Stimulated activated naive CD8-positive, alpha-beta T cell treated with anti-CD3 and anti-CD28 coated beads, Interleukin-15, amount 100 ng/mL, for 72 hours (primary cell): ENCODE results near the gene CAPN14.
A peak's percentile ranks its signal among the peaks of the same experiment; 100 is the strongest.

Source experiments
- ATAC-seq: fragments of 150-1000 bp; cut with Tn5 transposase; 2 replicates; pipeline ENCODE4 v1.10.0; 2021; ENCODE audit warnings: mild to moderate bottlenecking, moderate library complexity
- DNase-seq, 2 donors: peaks; one replicate each; pipeline ENCODE4 v3.0.0; 2021 to 2022
- H3K27ac Mint-ChIP-seq, 2 donors: one replicate each; pipeline ENCODE4 v1.8.0; 2022; ENCODE audit warnings: mild to moderate bottlenecking in 2 of 2, mixed read lengths in 2 of 2, moderate library complexity in 2 of 2
- H3K27me3 Mint-ChIP-seq: one replicate; pipeline ENCODE4 v1.8.0; 2022; ENCODE audit warnings: mixed read lengths
- H3K4me1 Mint-ChIP-seq: one replicate; pipeline ENCODE4 v1.8.0; 2022; ENCODE audit warnings: mild to moderate bottlenecking, mixed read lengths
- H3K4me3 Mint-ChIP-seq, 2 donors: one replicate each; pipeline ENCODE4 v1.8.0; 2022; ENCODE audit warnings: mild to moderate bottlenecking in 2 of 2, mixed read lengths in 2 of 2, moderate library complexity in 1 of 2
- H3K9me3 Mint-ChIP-seq, 2 donors: one replicate each; pipeline ENCODE4 v1.8.0; 2022; ENCODE audit warnings: mixed read lengths in 2 of 2

Gene CAPN14, protein sequence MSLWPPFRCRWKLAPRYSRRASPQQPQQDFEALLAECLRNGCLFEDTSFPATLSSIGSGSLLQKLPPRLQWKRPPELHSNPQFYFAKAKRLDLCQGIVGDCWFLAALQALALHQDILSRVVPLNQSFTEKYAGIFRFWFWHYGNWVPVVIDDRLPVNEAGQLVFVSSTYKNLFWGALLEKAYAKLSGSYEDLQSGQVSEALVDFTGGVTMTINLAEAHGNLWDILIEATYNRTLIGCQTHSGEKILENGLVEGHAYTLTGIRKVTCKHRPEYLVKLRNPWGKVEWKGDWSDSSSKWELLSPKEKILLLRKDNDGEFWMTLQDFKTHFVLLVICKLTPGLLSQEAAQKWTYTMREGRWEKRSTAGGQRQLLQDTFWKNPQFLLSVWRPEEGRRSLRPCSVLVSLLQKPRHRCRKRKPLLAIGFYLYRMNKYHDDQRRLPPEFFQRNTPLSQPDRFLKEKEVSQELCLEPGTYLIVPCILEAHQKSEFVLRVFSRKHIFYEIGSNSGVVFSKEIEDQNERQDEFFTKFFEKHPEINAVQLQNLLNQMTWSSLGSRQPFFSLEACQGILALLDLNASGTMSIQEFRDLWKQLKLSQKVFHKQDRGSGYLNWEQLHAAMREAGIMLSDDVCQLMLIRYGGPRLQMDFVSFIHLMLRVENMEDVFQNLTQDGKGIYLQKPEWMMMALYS

DNA sequence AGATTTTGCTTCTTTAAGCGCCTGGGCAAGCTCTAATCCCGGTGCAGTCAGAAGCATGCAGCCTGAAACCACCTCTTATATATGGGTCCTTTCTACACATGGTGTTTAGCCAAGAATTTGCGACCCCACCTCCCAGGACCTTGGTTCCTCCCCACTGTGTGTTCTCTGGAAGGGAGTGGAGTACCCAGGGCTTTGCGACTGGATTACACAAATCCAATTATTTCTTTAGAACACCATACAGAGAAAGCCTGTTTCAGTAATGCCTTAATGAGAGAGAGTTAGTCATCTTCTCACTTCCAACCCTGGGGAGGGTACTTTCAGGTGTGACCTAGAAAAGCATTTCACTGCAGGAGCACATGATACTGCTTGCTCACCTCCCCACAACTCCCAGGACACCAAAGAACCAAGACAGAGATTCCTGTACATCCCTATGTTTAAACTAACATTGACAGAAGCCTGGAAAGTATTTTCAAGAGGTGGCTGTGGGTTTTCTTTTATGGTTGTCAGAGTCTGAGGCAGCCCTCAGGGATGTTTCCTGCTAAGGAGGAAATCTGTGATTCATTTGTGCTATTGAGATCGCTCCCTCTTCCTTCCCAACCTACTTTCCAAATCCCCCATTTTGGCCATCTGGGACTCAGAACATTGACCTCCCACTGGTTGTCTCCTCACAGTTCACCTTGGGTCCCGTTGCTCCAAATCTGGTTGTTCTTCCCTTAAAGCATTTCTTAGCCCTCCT, at the start of gene CAPN14:
Gene CAPN14, minus strand, starts transcription at position 51 of the 736 bp plus-strand sequence. CDS start 12,068 bp downstream, outside the sequence.
- no peaks in the 10 kb centered on the region for H3K9me3 Mint-ChIP-seq
- peaks cover 17% of the 10 kb centered on the region for H3K27me3 Mint-ChIP-seq
- ATAC-seq (peak; percentile 63), DNase-seq (no peak)
- H3K4me3 Mint-ChIP-seq, result no peak within 1 kb of the TSS
- H3K4me1 Mint-ChIP-seq, result peaks cover 36% of the 10 kb centered on the region
- peak within 1 kb of the TSS; percentile 3 to 92 for H3K27ac Mint-ChIP-seq

DNA sequence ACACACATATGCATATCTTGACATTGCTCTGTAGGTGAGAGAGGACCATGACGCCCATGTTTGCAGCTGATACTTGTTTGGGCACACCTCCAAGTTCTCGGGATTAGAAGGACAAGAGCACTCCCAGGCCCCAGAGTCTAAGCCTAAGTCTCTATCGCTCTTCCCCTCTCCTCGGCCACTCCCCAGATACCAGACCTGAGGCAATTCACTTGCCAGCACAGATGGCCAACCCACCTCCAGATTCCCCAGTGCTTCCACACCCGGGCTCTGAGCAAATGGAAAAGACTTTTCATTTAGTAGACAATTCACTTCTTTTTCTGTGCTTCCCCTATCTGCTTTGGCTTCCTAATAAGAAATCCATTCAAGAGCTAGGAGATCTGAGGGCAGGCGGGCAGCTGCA, 49.5 kb upstream of the CAPN14 start:
- Mint-ChIP-seq H3K4me1 (no peaks in the 10 kb centered on the region), H3K27me3 (no peaks in the 10 kb centered on the region), H3K4me3 (no peak overlapping the region), H3K27ac (no peak overlapping the region), H3K9me3 (no peaks in the 10 kb centered on the region)
- ATAC-seq (no peak), DNase-seq (no peak)

DNA sequence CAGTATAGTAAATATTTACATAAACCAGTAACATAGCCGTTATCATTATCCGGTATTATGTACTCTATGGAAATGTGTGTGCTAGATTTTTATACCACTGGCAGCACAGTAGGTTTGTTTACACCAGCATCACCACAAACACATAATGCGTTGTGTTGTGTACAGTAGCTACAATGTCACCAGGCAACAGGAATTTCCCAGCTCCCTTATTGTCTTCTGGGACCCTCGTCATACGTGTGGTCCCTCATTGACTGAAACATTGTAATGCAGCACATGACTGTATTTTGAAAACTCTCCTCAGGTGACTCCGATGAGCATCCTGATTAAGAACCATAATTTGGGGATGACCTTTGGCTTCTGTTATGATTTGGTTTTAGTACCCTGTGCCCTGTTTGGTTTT, 47.9 kb upstream of the CAPN14 start:
- Mint-ChIP-seq H3K4me1 (no peaks in the 10 kb centered on the region), H3K4me3 (no peak overlapping the region), H3K27me3 (no peaks in the 10 kb centered on the region), H3K9me3 (no peaks in the 10 kb centered on the region), H3K27ac (no peak overlapping the region)
- ATAC-seq (no peak), DNase-seq (no peak)

DNA sequence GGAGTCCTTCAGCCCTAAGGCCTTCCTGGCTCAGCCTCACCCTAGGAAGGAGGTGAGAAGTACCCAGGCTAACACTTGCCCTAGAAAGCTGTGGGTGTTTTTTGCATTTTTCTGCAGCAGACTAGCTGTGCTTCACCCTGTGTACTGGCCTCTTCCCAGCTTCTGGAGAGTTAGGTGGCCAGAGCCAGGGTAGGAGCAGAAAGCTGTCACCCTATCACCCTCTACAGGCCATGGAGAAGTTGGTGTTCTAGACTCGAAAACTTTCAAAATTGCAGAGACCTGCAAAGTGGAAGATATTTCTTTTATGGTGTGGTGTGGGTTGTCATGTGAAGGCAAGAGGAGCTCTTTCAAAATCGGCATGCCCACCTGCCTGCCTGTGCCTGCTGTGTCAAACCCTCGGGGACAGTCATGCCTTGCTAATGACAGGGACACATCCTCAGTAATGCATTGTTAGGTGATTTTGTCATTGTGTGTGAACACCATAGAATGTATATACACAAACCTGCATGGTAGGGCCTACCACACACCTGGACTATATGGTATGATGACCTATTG, 46.4 kb upstream of the CAPN14 start:
- DNase-seq (no peak), ATAC-seq (no peak)
- no peaks in the 10 kb centered on the region for H3K9me3 Mint-ChIP-seq
- no peaks in the 10 kb centered on the region for H3K27me3 Mint-ChIP-seq
- no peaks in the 10 kb centered on the region for H3K4me1 Mint-ChIP-seq
- H3K4me3 Mint-ChIP-seq, result no peak overlapping the region
- H3K27ac Mint-ChIP-seq, result peak overlapping the region in 1 of 2 donors; percentile 19

DNA sequence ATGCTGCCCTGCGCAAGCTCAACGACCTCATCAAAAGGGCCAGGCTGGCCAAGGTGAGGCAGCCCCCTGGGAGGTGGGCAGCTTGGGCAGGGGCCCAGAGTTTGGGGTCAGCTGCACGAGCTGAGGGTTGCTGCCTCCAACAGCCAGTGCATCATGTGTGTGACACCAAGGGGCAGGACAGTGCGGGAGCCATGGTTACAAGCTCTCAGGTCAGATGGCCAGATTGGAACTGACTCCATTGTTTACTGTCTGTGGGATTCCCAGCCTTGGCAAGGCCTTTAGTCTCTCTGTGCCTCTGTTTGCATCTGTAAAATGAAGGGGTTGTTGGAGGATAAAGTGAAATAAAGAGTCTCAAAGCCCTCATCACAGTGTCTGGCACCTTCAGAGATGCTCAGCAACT, 43.6 kb upstream of the CAPN14 start:
- H3K27me3 Mint-ChIP-seq, result no peaks in the 10 kb centered on the region
- DNase-seq (no peak), ATAC-seq (no peak)
- H3K4me3 Mint-ChIP-seq, result no peak overlapping the region
- H3K9me3 Mint-ChIP-seq, result no peaks in the 10 kb centered on the region
- H3K4me1 Mint-ChIP-seq, result no peaks in the 10 kb centered on the region
- H3K27ac Mint-ChIP-seq, result no peak overlapping the region

DNA sequence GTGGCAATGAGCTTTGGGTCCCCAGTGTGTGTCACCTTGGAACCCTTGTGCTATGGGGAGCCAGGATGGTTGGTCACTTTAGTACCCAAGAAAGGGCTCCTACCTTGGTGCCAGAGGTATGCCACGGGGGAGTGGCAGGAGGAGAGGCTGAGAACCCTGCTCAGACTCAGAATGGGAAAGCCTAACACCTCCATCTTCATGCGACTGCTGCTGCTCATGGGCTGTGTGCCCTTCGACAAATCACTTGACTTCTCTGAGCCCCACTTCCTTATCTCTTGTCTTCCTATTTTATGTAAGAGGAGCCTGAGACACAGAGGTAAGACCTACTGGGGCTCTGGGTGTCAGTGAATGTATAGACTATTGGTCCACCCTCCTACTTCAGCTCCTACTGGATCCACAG, 41.8 kb upstream of the CAPN14 start:
- DNase-seq (no peak), ATAC-seq (no peak)
- peak overlapping the region in 1 of 2 donors; percentile 55 for H3K27ac Mint-ChIP-seq
- H3K27me3 Mint-ChIP-seq, result no peaks in the 10 kb centered on the region
- no peak overlapping the region for H3K4me3 Mint-ChIP-seq
- no peaks in the 10 kb centered on the region for H3K4me1 Mint-ChIP-seq
- H3K9me3 Mint-ChIP-seq, result no peaks in the 10 kb centered on the region

DNA sequence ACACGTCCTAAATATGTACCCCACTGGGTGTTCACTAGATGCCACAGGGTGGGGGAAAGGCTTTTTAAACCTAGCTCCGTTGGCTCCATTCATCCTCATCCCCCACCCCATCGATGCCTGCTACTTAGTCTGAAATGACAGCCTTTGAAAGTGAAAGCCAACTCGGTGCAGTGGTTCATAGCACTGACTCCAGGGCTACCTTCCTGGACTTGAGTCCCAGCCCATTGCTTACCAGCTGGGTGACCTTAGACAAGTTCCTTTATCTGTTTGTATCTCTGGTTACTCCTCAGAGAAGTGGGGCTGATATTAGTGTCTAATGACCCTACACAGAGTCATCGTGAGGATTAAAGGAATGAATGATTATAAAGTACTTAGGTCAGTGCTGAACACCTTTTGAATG, 41.0 kb upstream of the CAPN14 start:
- no peaks in the 10 kb centered on the region for H3K27me3 Mint-ChIP-seq
- no peak overlapping the region for H3K4me3 Mint-ChIP-seq
- DNase-seq (no peak), ATAC-seq (no peak)
- H3K4me1 Mint-ChIP-seq, result no peaks in the 10 kb centered on the region
- H3K27ac Mint-ChIP-seq, result peak overlapping the region; percentile 15 to 31
- no peaks in the 10 kb centered on the region for H3K9me3 Mint-ChIP-seq

DNA sequence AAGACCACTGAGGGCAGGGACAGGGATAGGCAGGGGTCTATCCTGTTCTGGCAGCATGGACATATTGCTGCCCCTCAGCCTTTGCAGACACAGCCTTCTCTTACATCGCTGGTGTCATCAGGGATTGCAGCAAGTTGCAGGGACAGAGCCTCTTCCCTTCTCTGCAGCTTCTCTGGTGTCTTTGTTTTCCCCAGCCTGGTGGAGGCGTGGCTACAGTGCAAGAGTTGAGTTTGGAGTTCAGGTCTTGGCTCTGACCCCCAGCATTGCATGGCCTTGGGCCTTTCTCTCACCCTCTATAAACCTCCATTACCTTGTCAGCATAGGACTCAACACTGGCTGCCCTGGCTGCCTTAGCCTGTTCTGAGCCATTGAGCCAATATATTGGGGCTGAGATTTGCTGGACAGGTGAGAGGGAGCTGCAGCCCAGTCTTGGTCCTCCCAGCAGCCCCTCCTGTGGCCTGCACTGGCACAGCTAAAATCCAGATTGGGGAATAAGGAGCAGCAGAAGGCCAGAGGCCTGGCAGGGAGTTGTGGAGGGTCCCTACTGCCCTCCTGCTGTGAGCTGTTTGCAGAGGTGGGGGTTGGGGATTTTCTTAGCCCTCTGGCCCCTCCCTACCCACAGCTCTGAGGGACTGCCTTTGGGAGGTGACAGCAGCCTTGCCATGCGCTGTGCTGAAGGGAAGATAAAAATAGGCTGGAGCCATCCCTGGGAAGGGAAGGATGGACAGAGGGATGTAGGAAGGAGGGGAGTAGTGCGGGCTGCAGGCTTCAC, 39.5 kb upstream of the CAPN14 start:
- no peak overlapping the region for H3K4me3 Mint-ChIP-seq
- DNase-seq (no peak), ATAC-seq (no peak)
- H3K27me3 Mint-ChIP-seq, result no peaks in the 10 kb centered on the region
- H3K9me3 Mint-ChIP-seq, result no peaks in the 10 kb centered on the region
- H3K4me1 Mint-ChIP-seq, result no peaks in the 10 kb centered on the region
- H3K27ac Mint-ChIP-seq, result no peak overlapping the region

DNA sequence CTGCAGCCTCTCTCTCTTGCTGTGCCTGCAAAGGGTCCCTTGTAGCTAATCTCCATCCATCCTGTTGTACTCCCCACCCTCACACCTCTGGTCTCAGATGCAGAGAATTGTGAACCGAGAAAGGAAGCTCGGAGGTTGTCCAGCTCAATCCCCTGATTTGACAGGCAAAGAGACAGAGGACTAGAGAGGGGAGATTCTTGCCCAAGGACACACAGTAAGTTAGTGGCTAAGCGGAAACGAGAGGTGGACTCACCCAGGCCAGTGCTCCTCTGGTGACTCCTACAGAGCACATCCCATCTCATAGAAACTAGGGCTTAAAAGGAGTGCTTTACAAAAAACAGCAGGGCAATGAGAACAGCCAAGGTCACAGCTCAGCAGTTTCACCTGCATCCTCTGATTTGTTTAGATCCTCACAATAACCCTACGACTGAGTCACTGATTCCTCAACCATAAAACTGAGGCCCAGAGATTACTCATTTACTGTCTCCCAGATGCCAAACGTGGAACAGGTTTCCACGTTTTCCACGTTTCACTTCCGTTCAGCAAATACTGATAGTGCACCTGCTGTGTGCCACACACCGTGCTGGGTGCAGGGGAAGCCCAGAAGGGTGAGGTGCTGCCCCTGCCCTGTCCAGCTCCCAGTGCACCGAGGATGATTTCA, 38.7 kb upstream of the CAPN14 start:
- H3K9me3 Mint-ChIP-seq, result no peaks in the 10 kb centered on the region
- no peak overlapping the region for H3K4me3 Mint-ChIP-seq
- H3K4me1 Mint-ChIP-seq, result no peaks in the 10 kb centered on the region
- DNase-seq, result no peak
- ATAC-seq, result no peak
- no peak overlapping the region for H3K27ac Mint-ChIP-seq
- no peaks in the 10 kb centered on the region for H3K27me3 Mint-ChIP-seq

DNA sequence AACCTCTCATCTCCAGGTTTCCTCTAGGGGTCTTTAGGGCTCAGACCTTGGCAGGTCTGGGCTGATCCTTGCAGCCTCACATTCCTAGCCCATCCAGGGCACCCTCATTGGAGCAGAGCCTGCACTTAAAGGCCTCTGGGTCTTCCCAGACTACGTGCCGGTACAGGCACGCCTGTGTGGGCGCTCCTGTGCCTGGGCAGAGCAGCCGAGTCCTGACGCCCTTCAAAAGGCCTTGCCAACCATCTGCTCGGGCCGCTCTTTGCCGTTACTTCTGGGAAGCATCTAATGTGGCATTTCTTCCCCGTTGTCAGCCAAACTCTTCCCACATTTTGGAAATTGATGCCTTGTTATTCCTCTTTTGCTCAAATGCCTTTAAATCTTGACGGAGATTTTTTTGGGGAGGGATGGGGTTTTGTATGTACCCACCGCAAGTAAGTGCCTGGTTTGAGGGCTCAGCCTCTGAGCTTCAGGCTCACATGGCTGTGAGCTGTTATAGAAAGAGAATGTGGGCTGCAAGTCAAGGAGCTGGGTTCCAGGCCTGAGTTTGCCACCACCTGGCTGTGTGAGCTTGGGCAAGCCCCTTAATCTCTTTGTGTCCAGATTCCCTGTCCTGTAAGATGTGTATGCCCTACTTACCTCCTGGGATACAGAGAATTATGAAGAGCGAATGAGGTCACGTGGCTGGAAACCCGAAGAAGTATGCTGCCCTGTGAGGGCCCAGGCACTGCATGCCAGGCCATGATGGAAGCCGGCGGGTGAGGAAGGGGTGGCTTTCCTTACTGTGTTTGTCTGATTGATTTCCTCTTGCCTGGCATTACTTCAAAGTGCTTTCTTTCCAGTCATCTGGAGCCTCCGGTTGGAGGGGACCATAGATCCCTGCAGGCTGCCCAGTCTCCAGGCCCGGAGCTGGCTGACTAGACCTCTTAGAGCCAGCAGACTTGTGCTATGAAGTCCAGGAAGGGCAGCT, 37.2 kb upstream of the CAPN14 start:
- no peaks in the 10 kb centered on the region for H3K27me3 Mint-ChIP-seq

DNA sequence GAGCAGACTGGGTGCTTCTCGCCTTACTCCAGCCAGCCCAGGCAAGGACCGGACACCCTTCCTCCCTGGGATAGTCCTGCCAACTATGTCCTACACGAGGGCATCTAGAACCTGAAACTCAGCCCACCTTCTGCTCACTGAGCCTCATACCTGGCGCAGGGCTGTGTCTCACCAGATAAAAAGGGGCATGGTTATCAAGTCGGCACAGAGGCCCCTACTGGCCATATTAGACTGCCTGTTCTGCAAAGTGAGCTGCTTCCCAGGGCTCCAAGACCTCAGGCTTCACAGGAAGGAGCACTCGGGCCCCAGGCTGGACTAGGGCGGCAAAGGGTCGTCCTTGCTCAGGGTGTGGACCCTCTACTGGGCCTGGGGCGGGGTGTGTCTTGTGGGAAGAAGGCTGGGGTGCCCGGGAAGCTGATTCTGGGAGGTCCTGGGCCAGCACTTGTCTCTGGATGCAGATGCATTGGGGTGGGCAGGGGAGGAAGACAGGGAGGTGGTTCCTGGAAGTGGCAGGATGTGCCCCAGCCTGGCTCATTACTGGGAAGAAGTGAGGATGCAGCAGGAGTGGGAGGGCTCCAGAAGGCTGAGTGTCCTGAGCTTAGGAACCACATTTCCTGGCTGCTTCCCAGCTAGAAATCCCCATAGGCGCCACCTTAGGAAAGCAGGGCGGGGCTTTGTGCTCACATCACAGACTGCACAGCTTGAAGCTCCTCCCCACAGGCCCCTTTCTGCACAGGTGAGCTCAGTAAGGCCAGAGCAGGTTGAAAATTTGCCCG, 36.2 kb upstream of the CAPN14 start:
- Mint-ChIP-seq H3K4me1 (no peaks in the 10 kb centered on the region), H3K27me3 (no peaks in the 10 kb centered on the region), H3K27ac (peak overlapping the region; percentile 68 to 71), H3K4me3 (no peak overlapping the region), H3K9me3 (no peaks in the 10 kb centered on the region)
- DNase-seq (no peak), ATAC-seq (no peak)

More for the DNA sequence above, 37.2 kb upstream of the CAPN14 start:
- ATAC-seq (no peak), DNase-seq (no peak)
- Mint-ChIP-seq H3K27ac (peak overlapping the region in 1 of 2 donors; percentile 71), H3K4me3 (no peak overlapping the region), H3K4me1 (no peaks in the 10 kb centered on the region), H3K9me3 (no peaks in the 10 kb centered on the region)

DNA sequence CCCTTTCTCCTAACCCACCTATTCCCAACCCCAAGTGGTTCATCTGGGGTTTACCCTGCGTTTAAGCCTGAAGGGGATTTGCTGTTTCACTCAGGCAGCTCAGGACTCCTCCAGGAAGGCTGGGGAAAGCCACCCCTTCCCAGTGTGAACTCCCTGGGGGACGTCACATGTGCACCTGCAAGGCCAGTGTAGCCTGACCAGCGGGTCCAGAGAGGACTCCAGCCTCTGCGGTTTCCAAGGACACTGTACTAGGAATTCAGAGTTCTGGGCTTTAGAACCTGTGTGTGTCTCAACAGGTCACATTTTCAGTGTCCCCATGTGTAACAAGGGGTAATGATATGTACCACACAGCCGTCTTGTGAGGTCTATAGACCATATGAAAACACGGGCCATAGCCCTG, 34.5 kb upstream of the CAPN14 start:
- no peaks in the 10 kb centered on the region for H3K4me1 Mint-ChIP-seq
- peak overlapping the region in 1 of 2 donors; percentile 59 for H3K27ac Mint-ChIP-seq
- DNase-seq (no peak), ATAC-seq (no peak)
- no peak overlapping the region for H3K4me3 Mint-ChIP-seq
- H3K9me3 Mint-ChIP-seq, result no peaks in the 10 kb centered on the region
- no peaks in the 10 kb centered on the region for H3K27me3 Mint-ChIP-seq

DNA sequence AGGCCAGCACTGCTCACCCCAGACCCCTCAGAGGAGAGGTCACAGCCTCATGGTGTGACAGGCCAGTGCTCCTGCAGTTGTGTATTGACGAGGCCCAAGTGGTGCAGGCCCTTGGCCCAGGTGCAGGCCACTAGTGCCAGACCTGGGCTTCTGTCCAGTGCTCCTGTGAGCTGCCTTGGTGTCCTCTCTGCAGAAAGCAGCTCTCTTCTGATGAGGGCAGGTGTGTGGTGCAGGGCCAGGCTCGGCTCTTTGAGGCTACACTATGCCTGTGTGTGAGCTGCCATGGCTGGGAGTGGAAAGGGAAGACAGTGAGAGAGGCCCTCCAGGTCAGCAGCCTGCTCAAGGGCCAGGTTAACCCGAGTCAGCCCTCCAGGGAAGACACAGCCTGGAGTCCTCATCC, 33.7 kb upstream of the CAPN14 start:
- H3K4me1 Mint-ChIP-seq, result no peaks in the 10 kb centered on the region
- ATAC-seq (peak; percentile 10), DNase-seq (no peak)
- H3K27me3 Mint-ChIP-seq, result no peaks in the 10 kb centered on the region
- peak overlapping the region in 1 of 2 donors; percentile 78 for H3K27ac Mint-ChIP-seq
- H3K9me3 Mint-ChIP-seq, result no peaks in the 10 kb centered on the region
- H3K4me3 Mint-ChIP-seq, result no peak overlapping the region
